ENCODE data around the gene ROR1.

The ROR1 gene

GRCh38 chr1:64033667-64034220 lies 259.9 kb downstream of the ROR1 start:
- Histone ChIP-seq H3K4me3 (ENCODE audit: low read depth in 1 of 2, low read length in 1 of 2) (no peak overlapping the region), H3K27me3 (no peaks in the 10 kb centered on the region), H3K36me3 (no peaks in the 10 kb centered on the region), H3K4me1 (ENCODE audit: control insufficient read depth in 1 of 2, insufficient read depth in 1 of 2, low read depth in 1 of 2, low read length in 1 of 2) (no peaks in the 10 kb centered on the region), H3K27ac (no peak overlapping the region), H3K9me3 (no peaks in the 10 kb centered on the region)
- TF ChIP-seq, protein P1, sequence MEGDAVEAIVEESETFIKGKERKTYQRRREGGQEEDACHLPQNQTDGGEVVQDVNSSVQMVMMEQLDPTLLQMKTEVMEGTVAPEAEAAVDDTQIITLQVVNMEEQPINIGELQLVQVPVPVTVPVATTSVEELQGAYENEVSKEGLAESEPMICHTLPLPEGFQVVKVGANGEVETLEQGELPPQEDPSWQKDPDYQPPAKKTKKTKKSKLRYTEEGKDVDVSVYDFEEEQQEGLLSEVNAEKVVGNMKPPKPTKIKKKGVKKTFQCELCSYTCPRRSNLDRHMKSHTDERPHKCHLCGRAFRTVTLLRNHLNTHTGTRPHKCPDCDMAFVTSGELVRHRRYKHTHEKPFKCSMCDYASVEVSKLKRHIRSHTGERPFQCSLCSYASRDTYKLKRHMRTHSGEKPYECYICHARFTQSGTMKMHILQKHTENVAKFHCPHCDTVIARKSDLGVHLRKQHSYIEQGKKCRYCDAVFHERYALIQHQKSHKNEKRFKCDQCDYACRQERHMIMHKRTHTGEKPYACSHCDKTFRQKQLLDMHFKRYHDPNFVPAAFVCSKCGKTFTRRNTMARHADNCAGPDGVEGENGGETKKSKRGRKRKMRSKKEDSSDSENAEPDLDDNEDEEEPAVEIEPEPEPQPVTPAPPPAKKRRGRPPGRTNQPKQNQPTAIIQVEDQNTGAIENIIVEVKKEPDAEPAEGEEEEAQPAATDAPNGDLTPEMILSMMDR (IDR thresholded peaks at IDR 0.05) = no peak

GRCh38 chr1:64036549-64036948 lies 262.7 kb downstream of the ROR1 start:
- TF ChIP-seq, protein P1 (IDR thresholded peaks at IDR 0.05) = no peak
- no peaks in the 10 kb centered on the region for H3K4me1 ChIP-seq (ENCODE audit: control insufficient read depth in 1 of 2, insufficient read depth in 1 of 2, low read depth in 1 of 2, low read length in 1 of 2)
- H3K27me3 ChIP-seq = no peaks in the 10 kb centered on the region
- no peaks in the 10 kb centered on the region for H3K36me3 ChIP-seq
- H3K4me3 ChIP-seq (ENCODE audit: low read depth in 1 of 2, low read length in 1 of 2) = no peak overlapping the region
- no peak overlapping the region for H3K27ac ChIP-seq
- H3K9me3 ChIP-seq = no peaks in the 10 kb centered on the region

- Histone ChIP-seq H3K36me3 (no peaks in the 10 kb centered on the region), H3K4me1 (ENCODE audit: control insufficient read depth in 1 of 2, insufficient read depth in 1 of 2, low read depth in 1 of 2, low read length in 1 of 2) (no peaks in the 10 kb centered on the region), H3K4me3 (ENCODE audit: low read depth in 1 of 2, low read length in 1 of 2) (no peak overlapping the region), H3K27ac (no peak overlapping the region), H3K9me3 (no peaks in the 10 kb centered on the region), H3K27me3 (no peaks in the 10 kb centered on the region)
- TF ChIP-seq, protein P1 (IDR thresholded peaks at IDR 0.05) = no peak
These were observed 264.3 kb downstream of the ROR1 start for GRCh38 chr1:64038119-64038518.

DNA sequence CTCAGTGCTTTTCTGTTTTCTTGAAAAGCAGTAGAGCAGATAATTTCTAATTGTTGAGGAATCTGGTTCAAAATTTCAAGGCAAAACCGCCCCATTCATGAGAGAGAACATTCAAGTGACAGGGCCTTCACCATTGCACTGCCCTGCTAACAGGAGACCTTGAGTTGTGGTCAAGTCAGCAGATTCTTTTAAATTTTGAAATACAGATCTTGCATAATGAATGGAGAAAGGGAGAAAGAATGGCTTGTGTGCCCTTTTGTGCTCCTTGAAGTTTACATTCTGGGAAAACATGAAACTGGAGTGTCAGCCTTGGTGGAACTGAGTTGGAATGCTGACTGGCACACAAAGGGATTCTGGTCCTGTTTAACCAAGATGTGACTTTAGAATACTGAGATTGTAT lies 265.1 kb downstream of the ROR1 start:
- H3K4me3 ChIP-seq (ENCODE audit: low read depth in 1 of 2, low read length in 1 of 2) = no peak overlapping the region
- H3K4me1 ChIP-seq (ENCODE audit: control insufficient read depth in 1 of 2, insufficient read depth in 1 of 2, low read depth in 1 of 2, low read length in 1 of 2) = no peaks in the 10 kb centered on the region
- TF ChIP-seq, protein P1 (IDR thresholded peaks at IDR 0.05) = no peak
- no peaks in the 10 kb centered on the region for H3K9me3 ChIP-seq
- no peaks in the 10 kb centered on the region for H3K36me3 ChIP-seq
- H3K27ac ChIP-seq = no peak overlapping the region
- no peaks in the 10 kb centered on the region for H3K27me3 ChIP-seq

DNA sequence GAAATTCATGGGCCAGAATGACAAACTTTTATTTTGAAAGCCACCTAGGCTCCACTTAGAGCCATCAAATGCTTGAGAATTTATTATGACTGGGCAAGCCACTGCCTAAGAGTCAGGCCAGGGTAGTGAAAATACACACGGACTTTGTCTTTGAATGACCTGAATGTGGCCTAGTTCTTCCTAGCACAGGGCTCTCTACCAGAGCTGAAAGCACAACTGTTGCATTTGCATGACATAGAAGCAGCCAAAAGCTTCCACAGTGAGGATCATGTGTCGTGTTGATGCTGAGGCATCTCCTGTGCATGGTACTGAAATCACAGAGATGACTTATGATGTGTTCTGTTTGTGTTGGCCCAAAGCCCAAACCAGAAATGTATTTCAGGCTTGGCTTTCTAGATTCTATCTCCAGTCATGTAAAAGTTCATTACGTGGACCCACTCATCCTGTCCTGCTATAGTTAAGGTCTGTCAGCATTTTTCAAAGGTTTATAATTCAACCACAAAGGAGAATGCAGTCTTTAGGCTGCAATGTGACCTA lies 265.6 kb downstream of the ROR1 start:
- H3K4me3 ChIP-seq (ENCODE audit: low read depth in 1 of 2, low read length in 1 of 2) = no peak overlapping the region
- H3K27me3 ChIP-seq = no peaks in the 10 kb centered on the region
- no peaks in the 10 kb centered on the region for H3K36me3 ChIP-seq
- no peaks in the 10 kb centered on the region for H3K9me3 ChIP-seq
- no peak overlapping the region for H3K27ac ChIP-seq
- H3K4me1 ChIP-seq (ENCODE audit: control insufficient read depth in 1 of 2, insufficient read depth in 1 of 2, low read depth in 1 of 2, low read length in 1 of 2) = no peaks in the 10 kb centered on the region
- TF ChIP-seq, protein P1 (IDR thresholded peaks at IDR 0.05) = no peak

Data from neutrophil (primary cell).